ENCODE measurements around the gene RHBG. TPM values are rescaled to one million over a fixed set of nuclear protein-coding genes. Genes with fewer than 3 reads are reported as not detected.

Gene RHBG
- total and polyA plus RNA-seq, 12 donors: 0.16 to 3.0 (median 0.99) TPM; not detected in 2

GRCh38 chr1:156358641-156359040 is 10.4 kb upstream of the RHBG start:
- 87 to 100% (median 87%) methylated on average over 1 of the region's 1 CpG for WGBS, 4 donors
- Histone ChIP-seq H3K27ac (no peak overlapping the region), H3K9me3 (replicated peaks in 1 of 3) (no peaks in the 10 kb centered on the region), H3K27me3 (peaks cover 10% of the 10 kb centered on the region), H3K4me3 (no peak overlapping the region), H3K4me1 (replicated peaks in 1 of 2) (no peaks in the 10 kb centered on the region), H3K36me3 (replicated peaks in 1 of 2) (no peaks in the 10 kb centered on the region)
- TF ChIP-seq CTCF (IDR thresholded peaks at IDR 0.05) (no peak), POLR2A (IDR thresholded peaks at IDR 0.05) (no peak)
- no peak for DNase-seq
- intact Hi-C loops (cut with DNase I): no loop called here

GRCh38 chr1:156359249-156359648 is 9.8 kb upstream of the RHBG start:
- no peak for TF ChIP-seq CTCF (IDR thresholded peaks at IDR 0.05)
- no peak for TF ChIP-seq POLR2A (IDR thresholded peaks at IDR 0.05)
- intact Hi-C loops (cut with DNase I): no loop called here
- H3K36me3 ChIP-seq (replicated peaks in 1 of 2): no peaks in the 10 kb centered on the region
- H3K4me1 ChIP-seq (replicated peaks in 1 of 2): no peaks in the 10 kb centered on the region
- H3K27me3 ChIP-seq: peaks cover 10% of the 10 kb centered on the region
- no peak overlapping the region for H3K4me3 ChIP-seq
- no peak overlapping the region for H3K27ac ChIP-seq
- WGBS, 4 donors: 89 to 94% (median 91%) methylated on average over 3 of the region's 3 CpGs
- DNase-seq: no peak
- no peaks in the 10 kb centered on the region for H3K9me3 ChIP-seq (replicated peaks in 1 of 3)

- peaks cover 10% of the 10 kb centered on the region for H3K27me3 ChIP-seq
- intact Hi-C loops (cut with DNase I): no loop called here
- H3K4me3 ChIP-seq: no peak overlapping the region
- DNase-seq: peak in 2 of 7 donors; percentile 29 to 30
- 40 to 60% (median 43%) methylated on average over 6 of the region's 6 CpGs for WGBS, 4 donors
- TF ChIP-seq POLR2A (IDR thresholded peaks at IDR 0.05): no peak
- peak in 3 of 6 experiments; percentile 16 to 24 (median 23) for TF ChIP-seq CTCF (IDR thresholded peaks at IDR 0.05)
- H3K27ac ChIP-seq: no peak overlapping the region
- no peaks in the 10 kb centered on the region for H3K36me3 ChIP-seq (replicated peaks in 1 of 2)
- H3K4me1 ChIP-seq (replicated peaks in 1 of 2): no peaks in the 10 kb centered on the region
- no peaks in the 10 kb centered on the region for H3K9me3 ChIP-seq (replicated peaks in 1 of 3)
Measured at GRCh38 chr1:156359973-156360372, 9.0 kb upstream of the RHBG start.

- 88 to 94% (median 89%) methylated on average over 11 of the region's 11 CpGs for WGBS, 4 donors
- H3K27me3 ChIP-seq: peaks cover 10% of the 10 kb centered on the region
- no peaks in the 10 kb centered on the region for H3K9me3 ChIP-seq (replicated peaks in 1 of 3)
- no peak for DNase-seq
- no peaks in the 10 kb centered on the region for H3K36me3 ChIP-seq (replicated peaks in 1 of 2)
- TF ChIP-seq CTCF (IDR thresholded peaks at IDR 0.05) (no peak), POLR2A (IDR thresholded peaks at IDR 0.05) (no peak)
- intact Hi-C loops (cut with DNase I): no loop called here
- H3K4me3 ChIP-seq: no peak overlapping the region
- H3K27ac ChIP-seq: no peak overlapping the region
- no peaks in the 10 kb centered on the region for H3K4me1 ChIP-seq (replicated peaks in 1 of 2)
Measured at GRCh38 chr1:156360534-156360933, 8.5 kb upstream of the RHBG start.
